GM18505 (cell line): ENCODE data around the gene AGAP1.

Experiments used
- ATAC-seq: cut with Tn5 transposase; IDR thresholded peaks from one replicate; pipeline ENCODE4 v1.9.1; 2021; ENCODE audit not compliant: unreplicated experiment
- POLR2A ChIP-seq: IDR thresholded peaks from 4 replicates; pipeline ENCODE4 v1.6.1; 2011; ENCODE audit warnings: borderline replicate concordance; ENCODE audit not compliant: insufficient read depth, insufficient read length; ENCODE audit errors: extremely low read depth

The AGAP1 gene

GRCh38 chr2:235727174-235727573 is 233.3 kb downstream of the AGAP1 start:
- ATAC-seq, result no peak
- TF ChIP-seq POLR2A, result no peak

GRCh38 chr2:235727891-235728799 is 234.3 kb downstream of the AGAP1 start:
- no peak for TF ChIP-seq POLR2A
- no peak for ATAC-seq

GRCh38 chr2:235728800-235729556 is 235.1 kb downstream of the AGAP1 start:
- TF ChIP-seq POLR2A, result no peak
- ATAC-seq, result no peak

GRCh38 chr2:235729557-235729947 is 235.7 kb downstream of the AGAP1 start:
- TF ChIP-seq POLR2A, result no peak
- no peak for ATAC-seq

GRCh38 chr2:235730115-235730514 is 236.3 kb downstream of the AGAP1 start:
- no peak for ATAC-seq
- TF ChIP-seq POLR2A, result no peak

- ATAC-seq, result no peak
- TF ChIP-seq POLR2A, result no peak
These were observed 239.9 kb downstream of the AGAP1 start for GRCh38 chr2:235733761-235734160.

- no peak for ATAC-seq
- TF ChIP-seq POLR2A, result no peak
These were observed 240.3 kb downstream of the AGAP1 start for GRCh38 chr2:235734168-235734567.

GRCh38 chr2:235734688-235735231 is 240.9 kb downstream of the AGAP1 start:
- TF ChIP-seq POLR2A, result no peak
- no peak for ATAC-seq

- no peak for ATAC-seq
- no peak for TF ChIP-seq POLR2A
These were observed 243.6 kb downstream of the AGAP1 start for GRCh38 chr2:235737396-235737795.

- no peak for TF ChIP-seq POLR2A
- ATAC-seq, result no peak
These were observed 244.0 kb downstream of the AGAP1 start for GRCh38 chr2:235737840-235738239.

GRCh38 chr2:235739704-235740415 is 246.0 kb downstream of the AGAP1 start:
- no peak for TF ChIP-seq POLR2A
- ATAC-seq, result no peak

- no peak for TF ChIP-seq POLR2A
- no peak for ATAC-seq
These were observed 247.0 kb downstream of the AGAP1 start for GRCh38 chr2:235740821-235741220.

GRCh38 chr2:235744161-235744560 is 250.3 kb downstream of the AGAP1 start:
- no peak for ATAC-seq
- TF ChIP-seq POLR2A, result no peak
